Measurements from ENCODE around the gene CNKSR1. TPM values are rescaled to one million over a fixed set of nuclear protein-coding genes. Genes with fewer than 3 reads are reported as not detected.
A peak's percentile ranks its signal among the peaks of the same experiment; 100 is the strongest.

The CNKSR1 gene
- total RNA-seq, 2 experiments from 2014 or later, result 2.3 to 3.6 TPM

DNA sequence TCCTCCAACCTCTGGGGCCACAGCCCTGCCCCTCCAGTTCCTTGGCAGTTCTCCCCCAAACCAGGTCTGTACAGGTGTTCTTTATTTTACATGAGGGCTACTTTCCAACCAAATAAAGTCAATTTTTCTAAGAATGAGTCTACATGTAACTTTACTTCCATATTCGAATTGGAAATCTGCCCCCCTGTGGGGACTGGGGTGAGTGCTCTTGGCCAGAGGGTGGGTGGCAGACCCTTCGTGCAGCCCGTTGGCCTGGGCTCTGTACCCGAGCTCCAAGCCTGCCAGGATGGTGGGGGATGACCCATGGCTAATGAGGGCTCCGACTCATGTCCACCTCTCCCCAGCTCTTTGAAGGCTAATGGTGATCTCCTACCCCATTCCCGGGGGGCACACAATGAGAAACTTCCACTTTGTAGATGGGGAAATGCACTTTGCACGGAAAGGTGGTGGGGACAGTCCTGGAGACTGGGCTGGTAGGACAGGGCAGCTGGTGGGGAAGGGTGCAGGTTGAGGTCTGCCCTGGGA lies 12.5 kb downstream of the CNKSR1 start:
- Mint-ChIP-seq H3K27ac (no peak overlapping the region), H3K4me3 (no peak overlapping the region)
- intact Hi-C loops (cut with DNase I, micrococcal nuclease), result no loop called here

DNA sequence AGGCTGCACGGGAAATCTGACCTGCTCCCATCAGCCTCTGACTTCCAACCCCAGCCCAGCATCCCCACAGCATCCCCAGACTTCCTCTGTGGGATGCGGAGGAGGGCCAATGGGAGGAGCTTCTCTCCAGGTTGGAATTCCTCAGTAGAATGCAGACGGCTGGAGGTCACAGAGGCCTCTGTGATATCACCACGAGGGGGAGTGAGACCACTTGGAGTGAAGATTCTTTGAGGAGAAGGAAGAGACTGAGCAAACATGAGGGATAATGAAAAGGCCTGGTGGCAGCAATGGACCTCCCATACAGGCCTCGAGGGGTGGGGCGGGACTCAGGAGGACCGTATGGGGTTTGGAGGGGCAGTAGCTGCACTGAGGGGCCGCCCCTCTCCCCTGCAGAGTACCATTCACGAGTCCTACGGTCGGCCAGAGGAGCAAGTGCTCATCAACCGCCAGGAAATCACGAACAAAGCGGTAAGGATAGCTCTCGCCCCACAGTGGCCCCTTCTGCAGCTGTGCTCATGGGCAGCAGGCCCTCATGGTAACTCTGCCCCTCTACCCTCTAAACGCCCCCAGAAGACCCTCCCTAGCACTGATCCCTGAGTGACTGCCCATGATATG lies 13.2 kb downstream of the CNKSR1 start, which contains the start of gene CATSPER4:
Gene CATSPER4, plus strand, starts transcription at position 230 of the 615 bp plus-strand sequence. Its CDS starts 26 bp downstream, at position 256.
- Histone ChIP-seq H3K36me3 (ENCODE audit: insufficient read depth, low read length) (no peaks in the 10 kb centered on the region), H3K4me3 (ENCODE audit: low read length) (no peak within 1 kb of the TSS), H3K27me3 (ENCODE audit: control insufficient read depth in 1 of 2, insufficient read depth in 2 of 2, low read length in 2 of 2) (no peaks in the 10 kb centered on the region), H3K9me3 (ENCODE audit: control insufficient read depth in 1 of 2, insufficient read depth in 1 of 2, low read length in 2 of 2) (no peaks in the 10 kb centered on the region), H3K4me1 (ENCODE audit: insufficient read depth, low read length) (peaks cover 11% of the 10 kb centered on the region), H3K27ac (ENCODE audit: low read depth in 1 of 2, low read length in 2 of 2) (no peak within 1 kb of the TSS)
- H3K27ac Mint-ChIP-seq, result no peak within 1 kb of the TSS
- TF ChIP-seq, protein P1, sequence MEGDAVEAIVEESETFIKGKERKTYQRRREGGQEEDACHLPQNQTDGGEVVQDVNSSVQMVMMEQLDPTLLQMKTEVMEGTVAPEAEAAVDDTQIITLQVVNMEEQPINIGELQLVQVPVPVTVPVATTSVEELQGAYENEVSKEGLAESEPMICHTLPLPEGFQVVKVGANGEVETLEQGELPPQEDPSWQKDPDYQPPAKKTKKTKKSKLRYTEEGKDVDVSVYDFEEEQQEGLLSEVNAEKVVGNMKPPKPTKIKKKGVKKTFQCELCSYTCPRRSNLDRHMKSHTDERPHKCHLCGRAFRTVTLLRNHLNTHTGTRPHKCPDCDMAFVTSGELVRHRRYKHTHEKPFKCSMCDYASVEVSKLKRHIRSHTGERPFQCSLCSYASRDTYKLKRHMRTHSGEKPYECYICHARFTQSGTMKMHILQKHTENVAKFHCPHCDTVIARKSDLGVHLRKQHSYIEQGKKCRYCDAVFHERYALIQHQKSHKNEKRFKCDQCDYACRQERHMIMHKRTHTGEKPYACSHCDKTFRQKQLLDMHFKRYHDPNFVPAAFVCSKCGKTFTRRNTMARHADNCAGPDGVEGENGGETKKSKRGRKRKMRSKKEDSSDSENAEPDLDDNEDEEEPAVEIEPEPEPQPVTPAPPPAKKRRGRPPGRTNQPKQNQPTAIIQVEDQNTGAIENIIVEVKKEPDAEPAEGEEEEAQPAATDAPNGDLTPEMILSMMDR (IDR thresholded peaks at IDR 0.05), result no peak
- H3K36me3 Mint-ChIP-seq (ENCODE audit: low read depth), result no peaks in the 10 kb centered on the region
- no peak within 1 kb of the TSS for H3K4me3 Mint-ChIP-seq
- POLR2A ChIA-PET, result no interaction called here
- H3K9me3 Mint-ChIP-seq, result no peaks in the 10 kb centered on the region
- intact Hi-C loops (cut with DNase I, micrococcal nuclease), result no loop called here
- H3K27me3 Mint-ChIP-seq, result no peaks in the 10 kb centered on the region
- CTCF ChIA-PET, result interaction anchor here (1.0 to 3.5 kb wide), 2 partner anchors 21 to 44 kb away, joined by 3 to 12 read pairs; partner anchors contain the start of genes CEP85 and ZNF593
- peaks cover 17% of the 10 kb centered on the region for H3K4me1 Mint-ChIP-seq (ENCODE audit: low read depth)
- DNase-seq (peak in 4 of 14 experiments; percentile 17 to 40 (median 30)), ATAC-seq (ENCODE audit: poor library complexity) (no peak)

More for the DNA sequence above, 12.5 kb downstream of the CNKSR1 start:
- H3K9me3 Mint-ChIP-seq, result no peaks in the 10 kb centered on the region
- Histone ChIP-seq H3K4me1 (ENCODE audit: insufficient read depth, low read length) (peaks cover 11% of the 10 kb centered on the region), H3K9me3 (ENCODE audit: control insufficient read depth in 1 of 2, insufficient read depth in 1 of 2, low read length in 2 of 2) (no peaks in the 10 kb centered on the region), H3K36me3 (ENCODE audit: insufficient read depth, low read length) (no peaks in the 10 kb centered on the region), H3K27me3 (ENCODE audit: control insufficient read depth in 1 of 2, insufficient read depth in 2 of 2, low read length in 2 of 2) (no peaks in the 10 kb centered on the region), H3K27ac (ENCODE audit: low read depth in 1 of 2, low read length in 2 of 2) (no peak overlapping the region), H3K4me3 (ENCODE audit: low read length) (no peak overlapping the region)
- TF ChIP-seq, protein P1 (IDR thresholded peaks at IDR 0.05), result no peak
- no peaks in the 10 kb centered on the region for H3K36me3 Mint-ChIP-seq (ENCODE audit: low read depth)
- H3K4me1 Mint-ChIP-seq (ENCODE audit: low read depth), result peaks cover 17% of the 10 kb centered on the region
- H3K27me3 Mint-ChIP-seq, result no peaks in the 10 kb centered on the region
- ATAC-seq (ENCODE audit: poor library complexity) (no peak), DNase-seq (no peak)
- POLR2A ChIA-PET, result interaction anchor here (1.2 kb wide), 1 partner anchor 44 kb away, joined by 3 read pairs; no protein-coding TSS in a partner anchor
- CTCF ChIA-PET, result interaction anchor here (3.5 kb wide), 1 partner anchor 44 kb away, joined by 12 read pairs; the partner anchor contains the start of gene CEP85

DNA sequence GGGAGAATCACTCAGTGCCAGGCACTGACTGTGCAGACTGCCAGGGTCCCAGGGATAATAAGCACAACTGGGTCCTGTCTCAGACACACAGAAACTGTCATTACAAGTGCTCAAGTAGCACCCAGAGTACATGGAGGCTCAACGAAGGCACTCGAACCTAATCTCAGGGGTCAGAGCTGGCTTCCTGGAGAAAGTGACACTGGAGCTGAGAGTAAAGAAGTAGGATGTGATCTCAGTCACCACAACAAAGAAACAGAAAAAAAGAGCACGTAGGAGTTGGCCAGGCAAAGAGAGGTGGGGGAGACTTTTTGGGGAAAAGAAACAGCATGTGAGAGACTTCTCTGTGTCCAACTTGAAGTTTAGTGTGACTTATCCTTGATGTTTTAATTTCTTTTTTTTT lies 14.4 kb downstream of the CNKSR1 start:
- H3K27me3 Mint-ChIP-seq, result no peaks in the 10 kb centered on the region
- H3K9me3 Mint-ChIP-seq, result no peaks in the 10 kb centered on the region
- no peaks in the 10 kb centered on the region for H3K36me3 ChIP-seq (ENCODE audit: insufficient read depth, low read length)
- CTCF ChIA-PET, result interaction anchor here (3.5 kb wide), 1 partner anchor 42 kb away, joined by 12 read pairs; the partner anchor contains the start of gene CEP85
- no peak overlapping the region for H3K4me3 ChIP-seq (ENCODE audit: low read length)
- peaks cover 17% of the 10 kb centered on the region for H3K4me1 Mint-ChIP-seq (ENCODE audit: low read depth)
- peak; percentile 24 for ATAC-seq (ENCODE audit: poor library complexity)
- H3K27me3 ChIP-seq (ENCODE audit: control insufficient read depth in 1 of 2, insufficient read depth in 2 of 2, low read length in 2 of 2), result no peaks in the 10 kb centered on the region
- intact Hi-C loops (cut with DNase I, micrococcal nuclease), result no loop called here
- H3K36me3 Mint-ChIP-seq (ENCODE audit: low read depth), result no peaks in the 10 kb centered on the region
- H3K27ac Mint-ChIP-seq, result no peak overlapping the region
- H3K9me3 ChIP-seq (ENCODE audit: control insufficient read depth in 1 of 2, insufficient read depth in 1 of 2, low read length in 2 of 2), result no peaks in the 10 kb centered on the region
- DNase-seq, result peak in 1 of 14 experiments; percentile 43
- H3K4me1 ChIP-seq (ENCODE audit: insufficient read depth, low read length), result peaks cover 11% of the 10 kb centered on the region
- POLR2A ChIA-PET, result no interaction called here
- TF ChIP-seq, protein P1 (IDR thresholded peaks at IDR 0.05), result no peak
- H3K4me3 Mint-ChIP-seq, result no peak overlapping the region
- no peak overlapping the region for H3K27ac ChIP-seq (ENCODE audit: low read depth in 1 of 2, low read length in 2 of 2)
